Eye (tissue), 1 donor: Measurements from ENCODE around the gene GALNS.

Source experiments
- DNase-seq: peaks from one replicate; pipeline ENCODE4 v3.0.0-alpha.2; 2015

Gene GALNS

DNA sequence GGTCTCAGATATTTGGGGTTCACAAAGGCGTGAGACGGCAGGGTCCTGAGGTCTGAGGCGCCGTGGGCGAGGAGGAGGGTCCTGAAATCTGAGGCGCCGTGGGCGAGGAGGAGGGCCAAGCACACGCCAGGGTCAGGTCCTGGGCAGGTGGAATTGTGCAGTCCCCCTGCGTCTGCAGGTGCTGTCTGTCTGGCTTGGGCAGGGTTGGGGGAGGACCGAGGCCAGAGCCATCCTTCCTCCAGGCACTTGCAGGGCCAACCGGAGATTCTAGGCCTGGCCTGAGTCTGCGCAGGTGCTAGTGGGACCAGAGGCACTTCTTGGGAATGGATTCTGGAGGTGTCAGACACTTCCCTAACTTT lies 42.6 kb downstream of the GALNS start:
- DNase-seq = no peak

DNA sequence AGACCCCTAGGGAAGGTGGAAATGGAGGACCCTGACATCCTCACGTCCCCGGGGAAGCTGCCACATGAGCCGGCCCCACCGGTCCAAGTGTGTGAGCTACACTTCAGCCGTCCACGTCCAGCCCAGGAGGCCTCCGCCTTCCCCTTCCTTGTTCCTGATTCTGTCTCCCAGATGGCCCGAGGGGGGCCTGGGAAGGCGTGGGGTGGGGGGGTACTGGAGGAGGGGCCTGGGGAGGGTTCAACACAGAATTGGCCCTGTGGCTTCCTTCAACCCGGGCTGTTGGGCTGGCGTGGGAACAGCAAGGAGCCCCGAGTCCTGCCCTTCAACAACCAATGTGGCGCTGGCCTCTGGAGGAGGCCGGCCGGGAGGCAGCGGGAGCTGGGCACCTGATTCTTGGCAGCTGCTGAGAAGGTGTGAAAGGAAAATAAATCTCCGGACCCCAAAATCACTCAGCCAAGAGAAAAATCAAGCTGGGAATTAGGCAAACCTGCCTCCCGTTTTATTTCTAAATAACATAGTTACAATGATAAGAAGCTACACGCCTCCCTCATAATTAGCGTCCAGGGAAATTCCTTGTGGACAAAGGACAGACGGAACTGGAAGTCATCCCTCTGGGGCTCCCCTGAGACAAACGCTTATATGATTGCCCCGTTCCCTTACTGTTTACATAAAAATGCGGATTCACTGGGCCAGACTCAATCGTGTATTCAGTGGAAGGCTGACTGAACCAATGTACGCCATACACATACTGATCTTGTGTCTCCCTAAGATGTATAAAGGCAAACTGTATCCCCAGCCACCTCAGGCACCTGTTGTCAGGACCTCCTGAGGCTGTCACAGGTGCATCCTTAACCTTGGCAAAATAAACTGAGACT lies 43.2 kb downstream of the GALNS start:
- DNase-seq = no peak

DNA sequence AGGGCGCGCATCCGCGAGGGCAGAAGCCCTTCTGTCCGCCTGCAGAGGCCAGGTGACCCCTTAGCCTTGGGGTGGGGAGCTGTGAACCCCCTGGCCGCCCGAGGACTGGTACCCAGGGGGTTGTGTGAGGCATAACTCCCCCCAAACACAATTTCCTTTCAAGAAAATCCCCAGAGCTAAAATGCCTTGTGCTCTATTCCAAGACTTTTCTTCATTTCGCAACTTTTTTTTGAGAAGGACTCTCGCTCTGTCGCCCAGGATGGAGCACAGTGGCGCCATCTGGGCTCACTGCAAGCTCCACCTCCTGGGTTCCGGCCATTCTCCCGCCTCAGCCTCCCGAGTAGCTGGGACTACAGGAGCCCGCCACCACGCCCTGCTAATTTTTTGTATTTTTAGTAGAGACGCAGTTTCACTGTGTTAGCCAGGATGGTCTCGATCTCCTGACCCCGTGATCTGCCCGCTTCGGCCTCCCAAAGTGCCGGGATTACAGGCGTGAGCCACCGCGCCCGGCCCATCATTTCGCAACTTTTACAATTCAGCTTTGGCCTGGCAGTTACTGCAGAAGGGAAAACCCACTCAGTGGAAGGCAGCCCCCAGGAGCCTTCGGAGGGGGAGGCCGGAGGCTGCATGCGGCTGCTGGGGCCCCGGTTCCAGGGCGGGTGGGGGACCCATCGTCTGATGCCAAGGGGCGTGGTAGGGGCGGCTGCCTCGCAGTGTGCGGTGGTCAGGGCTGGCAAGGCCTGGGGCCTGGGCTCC lies 44.1 kb downstream of the GALNS start:
- no peak for DNase-seq

DNA sequence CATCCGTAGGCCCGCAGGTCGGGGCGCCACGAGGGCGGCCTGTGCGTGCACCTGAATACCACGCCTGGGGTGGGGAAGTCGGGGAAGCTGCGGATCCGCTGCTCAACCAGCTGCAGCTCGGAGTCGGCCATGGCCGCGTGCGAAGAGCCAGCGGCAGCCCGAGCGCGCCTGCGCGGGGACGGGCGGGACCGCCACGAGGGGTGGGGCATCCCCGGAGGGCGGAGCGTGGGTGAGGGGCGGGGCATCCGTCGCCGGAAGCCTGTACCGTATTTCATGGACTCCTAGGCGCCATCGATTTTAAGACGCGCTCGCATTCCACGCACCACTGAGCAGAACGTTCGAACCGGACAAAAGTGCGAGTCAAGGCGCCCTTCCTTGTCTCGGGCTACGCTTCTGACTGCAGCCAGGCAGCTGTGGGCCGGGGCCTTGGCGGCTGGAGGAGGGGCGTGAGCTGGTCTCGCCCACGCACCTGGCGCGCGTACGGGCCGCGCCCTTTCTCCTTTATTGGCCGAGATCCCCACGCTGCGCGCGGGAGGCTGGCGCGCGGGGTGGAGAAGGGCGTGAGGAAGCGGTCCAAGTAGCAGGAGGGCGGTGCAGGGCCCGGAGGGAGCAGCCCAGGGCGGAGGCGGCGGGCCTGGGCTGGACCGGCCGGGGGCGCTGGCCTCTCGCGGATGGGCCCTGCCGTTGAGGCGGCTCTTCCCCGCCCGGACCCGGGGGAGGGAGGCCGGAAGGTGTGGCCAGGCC lies 44.8 kb downstream of the GALNS start, which contains the start of gene APRT:
TSS of gene APRT (minus strand) at position 160 of the 744 bp plus-strand sequence. CDS start at position 131, 29 bp downstream.
- peak; percentile 97 for DNase-seq

DNA sequence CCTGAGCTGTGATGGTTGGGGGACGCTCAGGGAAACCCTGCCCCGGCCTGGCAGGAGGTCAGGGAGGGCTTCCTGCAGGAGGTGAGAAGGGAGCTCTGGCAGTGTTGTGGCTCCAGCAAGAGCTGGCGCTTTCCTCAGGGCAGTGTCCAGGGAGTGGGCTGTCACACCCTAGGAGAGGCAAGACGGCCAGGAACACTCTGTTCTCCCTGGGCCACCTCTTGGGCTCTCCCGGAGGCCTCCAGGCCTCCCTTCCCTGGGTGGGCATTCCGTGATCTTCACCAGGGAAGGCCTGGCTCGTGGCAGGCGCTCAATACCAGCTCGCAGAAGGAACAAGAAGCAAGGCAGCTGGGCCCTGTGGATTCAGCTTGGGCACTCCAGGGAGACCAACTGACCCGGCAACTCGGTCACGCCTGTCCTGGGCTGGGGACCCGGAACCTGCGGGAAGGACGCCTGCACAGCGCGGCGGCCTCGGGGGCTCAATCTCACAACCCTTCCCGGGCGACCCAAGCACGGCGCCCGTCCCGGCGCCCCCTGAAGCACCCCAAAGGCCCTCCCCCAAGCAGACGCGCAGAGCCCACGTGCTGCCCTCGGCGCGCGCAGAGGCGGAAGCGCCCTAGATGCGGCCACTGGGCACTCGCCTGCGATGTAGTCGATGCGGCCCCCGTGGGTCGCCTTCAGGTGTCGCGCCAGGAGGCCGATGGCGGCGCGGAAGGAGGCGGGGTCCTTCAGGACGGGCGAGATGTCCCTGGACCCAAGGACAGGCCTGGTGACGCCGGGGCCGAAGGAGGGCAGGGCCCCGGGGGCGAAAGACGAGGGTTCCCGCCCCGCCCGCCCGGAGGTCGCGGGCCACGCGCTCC lies 45.6 kb downstream of the GALNS start:
- DNase-seq = peak; percentile 94

DNA sequence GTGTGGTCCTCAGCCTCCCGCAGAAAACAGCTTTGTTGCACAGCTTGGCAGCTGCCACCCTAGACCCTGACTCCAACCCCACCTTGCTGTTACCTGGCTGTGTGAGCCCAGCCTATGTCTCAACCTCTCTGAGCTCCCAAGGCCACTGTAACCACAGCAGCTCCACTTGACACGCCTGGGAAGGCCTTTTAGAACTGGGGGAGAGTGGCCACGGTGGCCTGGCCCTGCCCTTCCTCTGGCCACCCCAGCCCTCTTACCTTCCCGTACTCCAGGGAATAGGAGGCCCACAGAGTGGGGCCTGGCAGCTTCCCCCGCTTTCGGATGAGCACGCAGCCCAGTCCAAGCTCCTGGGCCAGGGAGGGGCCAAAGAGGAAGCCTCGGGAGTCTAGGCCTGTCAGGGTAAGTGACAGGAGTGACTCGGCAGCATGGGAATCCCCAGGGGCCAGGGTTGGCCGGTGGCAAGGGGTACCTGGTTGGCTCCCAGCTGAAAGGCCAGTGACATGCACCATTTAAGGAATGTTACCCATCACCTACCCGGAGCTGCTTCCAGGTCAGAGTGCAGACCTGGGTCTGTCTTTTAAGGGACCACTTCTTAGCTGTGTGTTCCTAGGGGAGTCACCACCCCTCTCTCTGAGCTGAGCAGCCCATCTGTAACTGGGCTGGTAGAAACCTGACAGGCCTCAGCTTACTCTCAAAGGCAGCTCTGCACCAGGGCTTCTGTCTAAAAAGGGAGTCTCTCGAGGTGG lies 46.4 kb downstream of the GALNS start:
- no peak for DNase-seq

DNA sequence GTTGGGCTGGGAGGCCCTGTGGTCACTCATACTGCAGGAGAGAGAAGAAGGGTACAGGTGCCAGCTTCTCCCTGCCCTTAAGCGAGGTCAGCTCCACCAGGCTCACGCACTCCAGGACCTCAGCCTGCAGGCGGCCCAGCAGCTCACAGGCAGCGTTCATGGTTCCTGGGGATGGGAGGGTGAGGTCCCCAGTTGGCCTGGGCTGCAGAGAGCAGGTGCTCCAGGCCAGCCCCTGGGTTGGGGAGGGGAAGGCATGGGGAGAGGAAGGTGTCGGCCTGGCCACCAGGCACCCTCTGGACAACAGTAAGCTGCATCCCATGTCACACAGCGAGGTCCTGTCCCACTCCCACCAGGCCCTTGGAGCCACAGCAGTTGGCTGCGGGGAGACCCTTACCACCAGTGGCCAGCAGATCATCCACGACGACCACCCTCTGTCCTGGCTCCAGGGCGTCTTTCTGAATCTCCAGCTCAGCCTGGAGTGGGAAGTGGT lies 47.0 kb downstream of the GALNS start:
- DNase-seq = no peak

DNA sequence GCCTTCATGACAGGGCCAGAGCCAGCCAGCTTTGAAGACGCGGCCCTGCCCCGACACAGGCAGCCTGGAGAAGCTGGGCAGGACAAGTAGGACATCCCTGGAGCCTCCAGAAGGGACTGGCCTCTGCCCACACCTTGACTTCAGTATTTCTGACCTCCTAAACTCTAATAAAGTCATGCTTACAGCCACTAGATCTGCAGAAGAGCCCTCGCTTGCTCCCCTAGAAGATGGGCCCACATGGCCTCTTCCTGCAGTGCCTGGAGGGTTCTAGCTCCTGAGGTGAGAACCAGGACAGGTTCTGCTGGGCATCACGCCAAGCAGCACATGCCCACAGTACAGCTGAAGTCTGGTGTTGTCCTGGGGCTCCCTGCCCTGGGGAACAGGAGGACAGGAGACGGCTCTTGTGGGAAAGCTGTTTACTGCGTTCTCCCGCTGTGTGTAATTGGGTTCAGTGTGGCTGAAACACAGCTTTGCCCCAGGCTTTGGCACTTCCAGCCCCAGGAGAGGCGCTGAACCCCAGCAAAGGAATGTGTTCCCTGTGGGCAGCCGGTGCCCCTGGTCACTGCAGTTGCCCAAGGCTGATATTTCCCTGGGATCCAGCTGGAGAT lies 47.6 kb downstream of the GALNS start:
- no peak for DNase-seq

DNA sequence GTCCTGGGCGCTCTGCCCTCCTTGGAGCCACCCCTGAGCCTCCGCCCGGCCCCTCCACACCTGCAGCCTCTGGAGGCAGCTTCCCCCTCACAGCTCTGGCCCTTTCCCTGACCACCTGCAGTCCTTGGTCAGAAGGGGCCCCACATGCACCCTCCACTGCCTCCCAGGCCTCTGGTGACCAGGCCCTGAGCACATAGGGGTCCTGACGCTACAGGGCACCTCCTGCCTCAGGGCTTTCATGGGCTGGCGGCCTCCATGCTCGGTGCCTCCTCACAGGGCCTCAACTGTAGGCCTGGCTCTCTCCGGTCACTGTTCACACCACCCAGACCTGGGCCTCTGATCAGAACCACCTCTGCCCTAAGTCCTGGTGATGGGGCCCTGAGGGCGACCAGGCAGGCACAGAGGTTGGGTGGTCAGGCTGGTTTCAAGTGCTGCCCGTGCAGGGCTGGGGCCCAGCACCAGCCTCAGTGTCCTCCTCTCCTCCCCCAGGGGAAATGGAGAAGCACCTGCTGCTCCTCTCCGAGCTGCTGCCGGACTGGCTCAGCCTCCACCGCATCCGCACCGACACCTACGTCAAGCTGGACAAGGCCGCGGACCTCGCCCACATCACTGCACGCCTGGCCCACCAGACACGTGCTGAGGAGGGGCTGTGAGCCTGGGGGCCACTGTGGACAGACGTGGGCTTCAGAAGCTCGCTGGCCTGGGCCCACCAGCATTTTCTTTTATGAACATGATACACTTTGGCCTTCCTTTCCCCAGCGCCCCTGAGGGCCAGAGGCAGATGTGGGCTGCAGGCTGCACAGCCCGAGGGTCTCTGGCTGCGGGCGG lies 48.9 kb downstream of the GALNS start:
- DNase-seq = no peak

DNA sequence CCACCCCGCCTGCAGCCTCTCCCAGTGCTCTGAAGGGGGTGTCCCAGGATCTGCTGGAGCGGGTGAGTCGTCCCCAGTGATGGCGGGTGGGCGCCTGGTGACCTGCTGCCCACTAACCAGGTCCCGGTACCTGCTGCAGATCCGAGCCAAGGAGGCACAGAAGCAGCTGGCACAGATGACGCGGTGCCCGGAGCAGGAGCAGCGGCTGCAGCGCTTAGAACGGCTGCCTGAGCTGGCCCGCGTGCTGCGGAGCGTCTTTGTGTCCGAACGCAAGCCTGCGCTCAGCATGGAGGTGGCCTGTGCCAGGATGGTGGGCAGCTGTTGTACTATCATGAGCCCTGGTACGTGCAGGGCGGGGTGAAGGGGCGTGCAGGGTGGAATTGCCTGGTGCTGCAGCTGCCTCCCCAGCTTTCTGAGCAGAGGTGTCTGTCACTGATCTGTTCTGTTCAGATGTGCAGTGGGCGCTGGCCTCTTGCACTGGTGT lies 49.6 kb downstream of the GALNS start:
- no peak for DNase-seq

DNA sequence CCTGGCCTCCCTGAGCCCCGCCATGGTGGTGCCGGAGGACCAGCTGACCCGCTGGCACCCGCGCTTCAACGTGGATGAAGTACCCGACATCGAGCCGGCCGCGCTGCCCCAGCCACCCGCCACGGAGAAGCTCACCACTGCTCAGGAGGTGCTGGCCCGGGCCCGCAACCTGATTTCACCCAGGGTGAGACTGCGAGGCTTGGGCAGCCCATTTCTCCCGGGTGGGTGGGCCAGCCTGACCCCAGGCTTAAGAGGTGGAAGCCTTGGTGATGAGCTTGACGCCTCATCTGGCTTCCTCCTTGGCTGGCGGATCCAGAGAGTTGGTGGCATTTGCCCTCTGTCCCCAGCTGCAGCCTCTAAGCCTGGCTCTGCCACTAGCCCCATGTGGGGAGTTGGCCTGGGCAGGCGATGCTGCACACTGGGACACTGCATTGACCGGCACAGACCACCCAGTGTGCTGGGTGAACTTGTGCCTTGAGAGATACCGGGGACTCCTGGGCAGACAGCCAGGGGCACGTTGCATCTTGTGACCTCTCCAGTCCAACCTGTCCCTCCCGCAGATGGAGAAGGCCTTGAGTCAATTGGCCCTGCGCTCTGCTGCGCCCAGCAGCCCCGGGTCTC lies 50.1 kb downstream of the GALNS start:
- no peak for DNase-seq

DNA sequence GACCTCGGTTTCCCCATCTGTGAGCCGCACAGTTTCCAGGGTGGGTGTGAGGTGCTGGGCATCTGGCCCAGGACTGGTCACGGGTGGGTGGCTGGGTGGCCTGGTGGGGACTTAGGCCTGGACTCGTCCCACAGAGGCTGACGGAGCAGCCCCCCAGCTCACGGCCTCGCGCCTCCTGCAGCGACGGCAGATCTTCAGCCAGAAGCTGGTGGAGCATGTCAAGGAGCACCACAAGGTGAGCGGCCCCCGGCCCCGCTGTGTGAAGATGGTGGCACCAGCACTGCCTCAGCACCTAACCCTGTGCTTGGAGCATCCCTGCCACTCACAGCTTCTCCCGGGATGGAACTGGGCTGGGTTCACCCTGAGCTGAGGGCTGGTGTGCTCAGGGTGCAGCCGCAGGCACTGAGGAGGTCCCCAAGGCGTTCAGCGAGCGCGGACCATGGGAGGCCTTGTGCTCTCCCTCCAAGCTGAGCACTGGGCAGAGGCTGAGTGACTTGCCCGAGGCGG lies 50.8 kb downstream of the GALNS start:
- DNase-seq = no peak

DNA sequence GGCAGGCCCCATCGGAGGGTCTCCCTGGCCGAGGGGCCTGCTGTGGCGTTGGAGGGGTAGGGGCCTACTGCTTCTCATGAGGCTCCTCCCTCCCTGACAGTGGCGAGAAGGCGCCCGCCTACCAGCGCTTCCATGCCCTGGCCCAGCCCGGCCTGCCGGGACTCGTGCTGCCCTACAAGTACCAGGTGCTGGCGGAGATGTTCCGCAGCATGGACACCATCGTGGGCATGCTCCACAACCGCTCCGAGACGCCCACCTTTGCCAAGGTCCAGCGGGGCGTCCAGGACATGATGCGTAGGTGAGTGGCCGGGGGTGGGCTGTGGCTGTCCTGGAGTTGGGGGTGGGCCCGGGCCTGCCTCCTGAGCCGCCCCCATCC lies 51.4 kb downstream of the GALNS start:
- no peak for DNase-seq

DNA sequence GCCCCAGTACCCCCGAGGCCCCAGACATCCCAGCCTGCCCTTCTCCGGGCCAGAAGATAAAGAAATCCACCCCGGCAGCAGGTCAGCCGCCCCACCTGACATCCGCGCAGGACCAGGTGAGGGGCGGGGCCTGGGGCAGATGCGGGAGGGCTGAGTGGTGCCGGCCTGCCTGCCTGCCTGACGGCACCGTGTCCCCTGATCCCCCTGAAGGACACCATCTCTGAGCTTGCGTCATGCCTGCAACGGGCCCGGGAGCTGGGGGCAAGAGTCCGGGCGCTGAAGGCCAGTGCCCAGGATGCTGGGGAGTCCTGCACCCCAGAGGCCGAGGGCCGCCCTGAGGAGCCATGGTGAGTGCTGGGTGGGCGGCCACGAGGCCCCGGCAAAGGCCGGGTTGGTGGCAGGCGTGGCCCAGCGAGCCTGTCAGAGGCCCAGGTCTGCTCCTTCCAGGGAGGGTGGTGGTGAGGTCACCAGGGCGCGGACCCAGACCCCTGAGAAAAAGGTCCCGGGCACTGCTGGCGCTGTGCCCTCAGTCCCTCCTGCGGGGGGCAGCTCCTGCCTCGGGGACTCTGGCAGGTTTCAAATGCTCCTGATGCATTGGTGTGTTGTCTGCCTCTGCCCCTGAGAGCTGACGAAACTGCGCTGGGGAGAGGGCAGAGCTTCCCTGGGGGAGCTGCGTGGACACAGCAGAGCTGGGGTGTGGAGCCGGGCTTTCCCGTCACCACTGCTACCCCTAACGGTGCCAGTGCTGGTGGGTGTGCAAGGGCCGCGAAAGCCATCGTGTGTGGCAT lies 52.0 kb downstream of the GALNS start:
- no peak for DNase-seq

DNA sequence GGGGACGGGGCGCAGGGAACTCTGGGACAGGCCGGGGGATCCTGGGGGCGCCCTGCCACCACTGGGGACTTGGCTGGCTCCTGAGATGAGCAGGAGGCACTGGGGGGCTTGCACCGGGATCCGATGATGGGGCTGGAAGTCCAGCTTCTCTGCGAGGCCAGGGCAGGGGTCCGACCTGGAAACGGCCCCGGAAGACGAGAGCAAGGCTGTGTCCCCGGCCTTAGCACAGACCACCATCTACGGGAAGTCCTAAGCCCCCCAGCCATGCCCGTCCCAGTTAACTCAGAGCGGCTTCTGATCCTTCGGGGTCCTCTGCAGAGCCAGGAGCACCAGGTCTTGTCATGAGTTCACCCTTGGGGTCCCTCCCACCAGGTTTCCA lies 52.6 kb downstream of the GALNS start:
- no peak for DNase-seq

DNA sequence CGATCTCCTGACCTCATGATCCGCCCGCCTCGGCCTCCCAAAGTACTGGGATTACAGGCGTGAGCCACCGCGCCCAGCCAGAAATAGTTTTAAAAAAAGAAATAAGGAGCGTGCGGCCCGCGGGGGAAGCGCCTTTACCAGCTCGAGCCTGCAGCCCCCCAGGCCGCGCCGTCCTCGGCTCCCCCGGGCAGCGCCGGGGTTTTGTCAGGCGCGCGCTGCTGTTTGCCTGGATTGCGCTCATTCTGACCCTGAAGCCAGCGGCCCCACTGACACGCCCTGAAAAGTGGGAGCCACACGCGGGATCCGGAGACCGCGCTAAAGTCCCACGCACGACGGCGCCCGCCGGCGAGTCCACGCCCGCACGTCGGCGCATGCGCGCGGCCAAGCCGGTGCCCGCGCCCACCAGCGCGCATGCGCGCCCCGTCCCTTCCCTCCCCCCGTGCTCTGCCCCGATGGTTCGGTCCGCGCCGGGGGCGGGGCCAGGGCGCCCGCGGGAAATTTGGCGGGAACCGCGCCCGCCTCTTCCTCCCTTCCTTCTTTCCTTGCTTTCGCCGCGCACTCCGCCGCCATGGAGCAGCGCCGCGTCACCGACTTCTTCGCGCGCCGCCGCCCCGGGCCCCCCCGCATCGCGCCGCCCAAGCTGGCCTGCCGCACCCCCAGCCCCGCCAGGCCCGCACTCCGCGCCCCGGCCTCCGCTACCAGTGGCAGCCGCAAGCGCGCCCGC lies 53.3 kb downstream of the GALNS start, which contains the start of gene CDT1:
TSS of gene CDT1 (plus strand) at position 526 of the 724 bp plus-strand sequence. CDS start at position 569, 43 bp downstream.
- peak; percentile 94 for DNase-seq

DNA sequence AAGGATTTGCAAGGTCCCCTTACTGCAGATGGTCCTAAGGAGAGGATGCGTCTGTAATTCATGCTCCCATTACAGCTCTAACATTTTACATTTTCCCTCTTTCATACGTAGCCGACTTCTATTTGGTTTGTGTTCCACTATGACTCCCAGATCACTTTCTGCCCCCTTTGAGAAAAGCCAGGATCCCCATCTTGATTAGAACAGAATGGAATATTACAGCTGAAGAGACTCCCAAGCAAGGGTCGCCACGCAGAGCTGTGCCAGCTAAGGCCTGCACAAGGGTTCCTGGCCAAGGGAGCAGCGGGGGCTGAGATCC lies 56.5 kb downstream of the GALNS start:
- DNase-seq = no peak
